AG04449 (cell line): ENCODE results near the gene UBR1.
"Not testable (repeated sequence)": the region's sequence is repeated elsewhere in the genome, so short reads cannot be mapped to it uniquely, and the experiment has no call there.

Source experiments
- CTCF ChIA-PET: fragments of 350-600 bp; formaldehyde crosslinking; extraction: SDS; loops from one replicate; lab custom pipeline; 2021; ENCODE audit warnings: antibody characterized with exemption; lab: Yijun Ruan, JAX
- POLR2A ChIA-PET: fragments of 400-600, 350-600 bp; formaldehyde crosslinking; extraction: SDS; loops from one replicate; lab custom pipeline; 2020; ENCODE audit warnings: antibody characterized with exemption, inconsistent platforms; lab: Yijun Ruan, JAX
- DNase-seq: peaks from one replicate; pipeline ENCODE4 v3.0.0-alpha.2; 2010; ENCODE audit warnings: low read depth, low spot score
- H3K4me3 ChIP-seq: 2 replicates; pipeline ENCODE4 v1.5.1; 2011; ENCODE audit warnings: low read depth, mild to moderate bottlenecking, control low read depth, low read length
- CTCF ChIP-seq: IDR thresholded peaks from one replicate; pipeline ENCODE4 v1.5.1; 2011; ENCODE audit warnings: mild to moderate bottlenecking, moderate library complexity, low read length, control low read depth, inconsistent platforms; ENCODE audit not compliant: insufficient read depth; ENCODE audit errors: missing control alignments

The UBR1 gene

GRCh38 chr15:42911058-42911592 is 194.7 kb downstream of the UBR1 start:
- ChIA-PET POLR2A (no interaction called here), CTCF (interaction anchor here (0.6 to 2.6 kb wide), 5 partner anchors 11 to 262 kb away, joined by 3 to 8 read pairs (median 3); no protein-coding TSS in a partner anchor)
- DNase-seq, result no peak

GRCh38 chr15:42908538-42908937 is 197.3 kb downstream of the UBR1 start:
- CTCF ChIA-PET, result interaction anchor here (0.6 to 1.5 kb wide), 2 partner anchors 9 to 18 kb away, joined by 3 to 5 read pairs; no protein-coding TSS in a partner anchor
- POLR2A ChIA-PET, result no interaction called here
- DNase-seq, result no peak
- no peak for TF ChIP-seq CTCF
- H3K4me3 ChIP-seq, result no peak overlapping the region

More at GRCh38 chr15:42911058-42911592, 194.7 kb downstream of the UBR1 start:
- no peak overlapping the region for H3K4me3 ChIP-seq
- no peak for TF ChIP-seq CTCF

- CTCF ChIA-PET, result interaction anchor here (1.7 kb wide), 1 partner anchor 9 kb away, joined by 4 read pairs; no protein-coding TSS in a partner anchor
- no peak for TF ChIP-seq CTCF
- POLR2A ChIA-PET, result no interaction called here
- no peak overlapping the region for H3K4me3 ChIP-seq
- DNase-seq, result no peak
These were observed 202.2 kb downstream of the UBR1 start for GRCh38 chr15:42903388-42904324.

- H3K4me3 ChIP-seq, POLR2A ChIA-PET, CTCF ChIA-PET, DNase-seq: not testable (repeated sequence)
These were observed 211.9 kb downstream of the UBR1 start for GRCh38 chr15:42893911-42894310.
